ENCODE measurements around the gene PLCB1.

GRCh38 chr20:8344106-8344505 lies 212.0 kb downstream of the PLCB1 start:
- TF ChIP-seq CTCF (IDR thresholded peaks at IDR 0.05; ENCODE audit: low read depth, low read length) (no peak), POLR2A (IDR thresholded peaks at IDR 0.05; ENCODE audit: extremely low read depth, insufficient read length) (no peak)
- TF ChIP-seq, protein P1, sequence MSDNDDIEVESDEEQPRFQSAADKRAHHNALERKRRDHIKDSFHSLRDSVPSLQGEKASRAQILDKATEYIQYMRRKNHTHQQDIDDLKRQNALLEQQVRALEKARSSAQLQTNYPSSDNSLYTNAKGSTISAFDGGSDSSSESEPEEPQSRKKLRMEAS (IDR thresholded peaks at IDR 0.05; ENCODE audit: low read depth, low read length) = no peak
